ENCODE measurements around the gene OR1D5. TPM values are rescaled to one million over a fixed set of nuclear protein-coding genes. Genes with fewer than 3 reads are reported as not detected.
"Not testable (repeated sequence)": the region's sequence is repeated elsewhere in the genome, so short reads cannot be mapped to it uniquely, and the experiment has no call there.

Gene OR1D5
- total and polyA plus RNA-seq, 2 of the 8 experiments (the other 6 are each of a cell fraction or from before 2014, with no cell fraction given), result not detected

DNA sequence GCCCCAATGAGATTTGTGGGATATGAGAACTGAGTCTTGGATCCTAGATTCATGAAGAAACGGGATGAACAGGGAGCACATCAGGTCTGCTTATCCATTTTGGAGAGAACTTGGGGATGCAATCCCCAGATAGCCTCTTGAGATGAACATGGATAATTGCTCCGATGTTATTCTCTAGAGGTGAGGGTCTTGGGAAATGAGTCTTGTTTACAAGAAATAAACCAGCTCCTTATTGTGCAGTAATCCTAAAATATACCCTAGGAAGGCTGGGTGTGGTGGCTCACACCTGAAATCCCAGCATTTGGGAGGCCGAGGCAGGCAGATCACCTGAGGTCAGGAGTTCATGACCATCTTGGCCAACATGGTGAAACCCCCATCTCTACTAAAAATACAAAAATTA is 40.9 kb upstream of the OR1D5 start, which contains the start of gene OR1D2 (continued):
- TF ChIP-seq RAD21 (IDR thresholded peaks at IDR 0.05 in 1 of 2, conservative IDR thresholded peaks at IDR 0.05 in 1 of 2; ENCODE audit: low read depth in 2 of 2, low read length in 2 of 2), result no peak
- no peak for TF ChIP-seq PHF8 (conservative IDR thresholded peaks at IDR 0.05; ENCODE audit: low read depth, low read length)
- no peak for TF ChIP-seq SIN3A (conservative IDR thresholded peaks at IDR 0.05 in 1 of 2, IDR thresholded peaks at IDR 0.05 in 1 of 2; ENCODE audit: low read depth in 1 of 2, low read length in 2 of 2)
- TF ChIP-seq EP300 (IDR thresholded peaks at IDR 0.05; ENCODE audit: borderline replicate concordance in 1 of 2, low read depth in 2 of 2, low read length in 2 of 2), result no peak
- no peak for TF ChIP-seq RXRA (IDR thresholded peaks at IDR 0.05; ENCODE audit: insufficient read depth, low read depth, low read length)
- no peak for TF ChIP-seq SIX5 (IDR thresholded peaks at IDR 0.05; ENCODE audit: low read depth, low read length)
- TF ChIP-seq, protein P1, sequence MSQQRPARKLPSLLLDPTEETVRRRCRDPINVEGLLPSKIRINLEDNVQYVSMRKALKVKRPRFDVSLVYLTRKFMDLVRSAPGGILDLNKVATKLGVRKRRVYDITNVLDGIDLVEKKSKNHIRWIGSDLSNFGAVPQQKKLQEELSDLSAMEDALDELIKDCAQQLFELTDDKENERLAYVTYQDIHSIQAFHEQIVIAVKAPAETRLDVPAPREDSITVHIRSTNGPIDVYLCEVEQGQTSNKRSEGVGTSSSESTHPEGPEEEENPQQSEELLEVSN (IDR thresholded peaks at IDR 0.05), result no peak

DNA sequence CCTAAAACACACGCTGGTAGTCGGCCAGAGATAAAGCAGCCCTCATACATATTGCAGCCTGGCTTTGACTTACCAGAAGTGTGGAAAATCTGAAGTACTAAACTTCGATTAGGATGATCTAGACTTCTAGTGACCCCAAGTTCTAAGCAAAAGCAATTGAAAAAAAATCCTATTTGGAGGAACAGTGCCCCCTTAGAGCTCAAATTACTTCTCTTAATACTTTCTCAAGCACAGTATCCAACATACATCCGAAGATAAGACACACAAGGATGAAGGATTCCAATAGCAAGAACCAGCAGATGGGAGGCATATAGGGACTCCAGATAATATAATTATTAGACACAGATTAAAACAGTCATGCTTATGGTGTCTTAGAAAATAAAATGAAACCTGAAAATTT is 10.4 kb upstream of the OR1D5 start:
- H3K9ac ChIP-seq (replicated peaks in 1 of 4; ENCODE audit: extremely low read depth in 1 of 4, low read depth in 3 of 4, low read length in 3 of 4); H3K27me3 ChIP-seq (replicated peaks in 1 of 4; ENCODE audit: control insufficient read depth in 3 of 4, extremely low read depth in 1 of 4, insufficient read depth in 3 of 4, low read length in 3 of 4); H3K4me3 ChIP-seq (ENCODE audit: extremely low read depth in 1 of 4, insufficient read depth in 2 of 4, low read depth in 3 of 4, low read length in 4 of 4); H4K91ac ChIP-seq (replicated peaks; ENCODE audit: insufficient read length, low read length); H3K14ac ChIP-seq (ENCODE audit: insufficient read length); CTCF ChIA-PET (ENCODE audit: partially characterized antibody); POLR2A ChIA-PET (ENCODE audit: partially characterized antibody); H3K79me1 ChIP-seq (ENCODE audit: low read depth, low read length); H3K4me2 ChIP-seq (ENCODE audit: insufficient read depth in 1 of 2, low read depth in 2 of 2, low read length in 2 of 2); H4K5ac ChIP-seq (ENCODE audit: insufficient read length, low read depth, low read length); H2AFZ ChIP-seq (ENCODE audit: low read length); H3K4me1 ChIP-seq (replicated peaks in 1 of 4; ENCODE audit: control insufficient read depth in 3 of 4, insufficient read depth in 4 of 4, low read length in 3 of 4); H2BK12ac ChIP-seq (ENCODE audit: low read depth, low read length); DNase-seq (ENCODE audit: low read depth in 1 of 2, low spot score in 2 of 2); H3K36me3 ChIP-seq (ENCODE audit: control insufficient read depth in 2 of 4, insufficient read depth in 4 of 4, low read length in 3 of 4); H3K18ac ChIP-seq (ENCODE audit: extremely low read depth, low read length); H2BK120ac ChIP-seq (replicated peaks; ENCODE audit: low read depth, low read length); H2BK15ac ChIP-seq (ENCODE audit: low read length); H3K23me2 ChIP-seq (ENCODE audit: low read depth, low read length); H3K79me2 ChIP-seq (ENCODE audit: control insufficient read depth in 1 of 2, insufficient read depth in 2 of 2, low read length in 2 of 2); H3K4ac ChIP-seq (replicated peaks; ENCODE audit: insufficient read length, low read depth, low read length); H4K8ac ChIP-seq (ENCODE audit: extremely low read depth, insufficient read depth, low read length); H2BK5ac ChIP-seq (ENCODE audit: low read depth, low read length); H2AK5ac ChIP-seq (ENCODE audit: low read depth, low read length); H4K20me1 ChIP-seq (replicated peaks in 1 of 2; ENCODE audit: control insufficient read depth in 1 of 2, insufficient read depth in 2 of 2, low read length in 2 of 2); H3K27ac ChIP-seq (ENCODE audit: low read depth, low read length); H2BK20ac ChIP-seq (ENCODE audit: low read length); H3K56ac ChIP-seq (replicated peaks; ENCODE audit: insufficient read length, low read depth, low read length); FAIRE-seq; H3K9me3 ChIP-seq (ENCODE audit: insufficient read depth in 2 of 2, low read depth in 1 of 2, low read length in 1 of 2); H3K23ac ChIP-seq (ENCODE audit: insufficient read length): not testable (repeated sequence)
- whole genome bisulfite sequencing, 2 experiments (ENCODE audit: extremely low coverage in 1 of 2, insufficient coverage in 1 of 2, insufficient read length in 1 of 2, insufficient replicate concordance in 2 of 2, low coverage in 1 of 2, low lambda C conversion rate in 2 of 2, missing lambda C conversion rate in 1 of 2), result 82% methylated on average over 4 of the region's 4 CpGs; no CpG with 5 or more reads in 1 of the 2 experiments
